Trophoblast cell (in vitro differentiated cells and primary cell): ENCODE measurements around the gene CACNA1C.

Experiments
- DNase-seq, 2 donors: peaks; one replicate each; pipeline ENCODE4 v3.0.0-alpha.2; 2016
- H2AFZ ChIP-seq: 2 replicates; pipeline ENCODE4 v1.6.1; 2013; ENCODE audit warnings: low read length, moderate library complexity, mild to moderate bottlenecking; ENCODE audit not compliant: insufficient read depth, poor library complexity
- H2AK5ac ChIP-seq: 2 replicates; pipeline ENCODE4 v1.6.1; 2013; ENCODE audit warnings: mild to moderate bottlenecking, low read length
- H2BK120ac ChIP-seq: 2 replicates; pipeline ENCODE4 v1.6.1; 2013; ENCODE audit warnings: low read length, mild to moderate bottlenecking, moderate library complexity; ENCODE audit not compliant: insufficient read depth, poor library complexity
- H2BK12ac ChIP-seq: 2 replicates; pipeline ENCODE4 v1.6.1; 2013; ENCODE audit warnings: mild to moderate bottlenecking, low read length, moderate library complexity
- H2BK5ac ChIP-seq: 2 replicates; pipeline ENCODE4 v1.6.1; 2013; ENCODE audit warnings: low read length, low read depth, moderate library complexity, mild to moderate bottlenecking; ENCODE audit not compliant: poor library complexity
- H3K14ac ChIP-seq: 2 replicates; pipeline ENCODE4 v1.6.1; 2013; ENCODE audit warnings: mild to moderate bottlenecking, low read length
- H3K18ac ChIP-seq: 2 replicates; pipeline ENCODE4 v1.6.1; 2013; ENCODE audit warnings: mild to moderate bottlenecking, low read length
- H3K23ac ChIP-seq: 2 replicates; pipeline ENCODE4 v1.6.1; 2013; ENCODE audit warnings: low read length
- H3K27ac ChIP-seq: 2 replicates; pipeline ENCODE4 v1.5.1; 2013; ENCODE audit warnings: low read depth, mild to moderate bottlenecking, inconsistent platforms, low read length, moderate library complexity
- H3K27me3 ChIP-seq: 2 replicates; pipeline ENCODE4 v1.6.1; 2013; ENCODE audit warnings: inconsistent platforms, mild to moderate bottlenecking, low read length, moderate library complexity; ENCODE audit not compliant: insufficient read depth
- H3K36me3 ChIP-seq, 2 experiments: 1 replicate in 1 of 2; 2 replicates in 1 of 2; pipeline ENCODE4 v1.6.1; 2013; ENCODE audit warnings: low read length in 2 of 2, mild to moderate bottlenecking in 2 of 2, moderate library complexity in 1 of 2; ENCODE audit not compliant: insufficient read depth in 2 of 2, control insufficient read depth in 1 of 2
- H3K4ac ChIP-seq: 2 replicates; pipeline ENCODE4 v1.6.1; 2013; ENCODE audit warnings: low read depth, mild to moderate bottlenecking, low read length, moderate library complexity
- H3K4me1 ChIP-seq, 2 experiments: 1 replicate in 1 of 2; 2 replicates in 1 of 2; pipeline ENCODE4 v1.6.1; 2013; ENCODE audit warnings: low read length in 2 of 2, mild to moderate bottlenecking in 2 of 2, moderate library complexity in 1 of 2; ENCODE audit not compliant: insufficient read depth in 2 of 2, control insufficient read depth in 1 of 2
- H3K4me2 ChIP-seq: 2 replicates; pipeline ENCODE4 v1.6.1; 2013; ENCODE audit warnings: inconsistent platforms, mild to moderate bottlenecking, low read length, moderate library complexity
- H3K4me3 ChIP-seq: 2 replicates; pipeline ENCODE4 v1.5.1; 2013; ENCODE audit warnings: mild to moderate bottlenecking, low read depth, low read length, inconsistent platforms
- H3K79me1 ChIP-seq: one replicate; pipeline ENCODE4 v1.6.1; 2013; ENCODE audit warnings: low read length
- H3K79me2 ChIP-seq: 2 replicates; pipeline ENCODE4 v1.6.1; 2013; ENCODE audit warnings: low read length, mild to moderate bottlenecking; ENCODE audit not compliant: control insufficient read depth, insufficient read depth, poor library complexity
- H3K9ac ChIP-seq: 2 replicates; pipeline ENCODE4 v1.6.1; 2013; ENCODE audit warnings: mild to moderate bottlenecking, low read length
- H3K9me3 ChIP-seq: 2 replicates; pipeline ENCODE4 v1.6.1; 2013; ENCODE audit warnings: low read depth, mild to moderate bottlenecking, control low read depth, inconsistent platforms, low read length; ENCODE audit not compliant: insufficient read depth
- H4K12ac ChIP-seq: 2 replicates; pipeline ENCODE4 v1.6.1; 2013; ENCODE audit warnings: low read depth, mild to moderate bottlenecking, low read length, moderate library complexity
- H4K8ac ChIP-seq: 2 replicates; pipeline ENCODE4 v1.6.1; 2013; ENCODE audit warnings: low read depth, mild to moderate bottlenecking, low read length, moderate library complexity
- H4K91ac ChIP-seq: one replicate; pipeline ENCODE4 v1.6.1; 2013; ENCODE audit warnings: low read depth, mild to moderate bottlenecking, low read length, moderate library complexity
- WGBS: extraction: QIAGEN DNeasy Blood & Tissue Kit; methylation state at CpG from one replicate; pipeline ENCODE4 v1.1.7; 2013; ENCODE audit warnings: missing lambda C conversion rate; ENCODE audit not compliant: insufficient read length, insufficient coverage; ENCODE audit errors: extremely low coverage; 5-methylcytosine and 5-hydroxymethylcytosine counted together

Gene CACNA1C

GRCh38 chr12:2649201-2650030, 596.6 kb downstream of the CACNA1C start:
- H3K79me2 ChIP-seq: no peaks in the 10 kb centered on the region
- no peaks in the 10 kb centered on the region for H3K79me1 ChIP-seq
- no peak overlapping the region for H2AK5ac ChIP-seq
- no peak for DNase-seq
- H3K14ac ChIP-seq: no peak overlapping the region
- H2BK12ac ChIP-seq: no peak overlapping the region
- no peak overlapping the region for H3K4me2 ChIP-seq
- H3K9ac ChIP-seq: no peak overlapping the region
- no peak overlapping the region for H4K12ac ChIP-seq
- no peak overlapping the region for H3K18ac ChIP-seq
- H3K4ac ChIP-seq: no peak overlapping the region
- no peak overlapping the region for H2AFZ ChIP-seq
- no peak overlapping the region for H4K91ac ChIP-seq
- no peak overlapping the region for H3K27ac ChIP-seq
- peaks cover 0 to 3% of the 10 kb centered on the region in 2 experiments for H3K36me3 ChIP-seq
- H2BK120ac ChIP-seq: no peak overlapping the region
- no peaks in the 10 kb centered on the region for H3K27me3 ChIP-seq
- no peak overlapping the region for H2BK5ac ChIP-seq
- no peak overlapping the region for H3K4me3 ChIP-seq
- H3K23ac ChIP-seq: no peak overlapping the region
- no peak overlapping the region for H4K8ac ChIP-seq
- no CpG with 5 or more reads among the region's 16 CpGs for WGBS
- H3K4me1 ChIP-seq: peaks cover 3 to 4% of the 10 kb centered on the region in 2 experiments
- H3K9me3 ChIP-seq: no peaks in the 10 kb centered on the region

GRCh38 chr12:2650261-2651067, 597.7 kb downstream of the CACNA1C start:
- Histone ChIP-seq H3K18ac (no peak overlapping the region), H2AK5ac (no peak overlapping the region), H3K14ac (no peak overlapping the region), H3K27ac (no peak overlapping the region), H2BK120ac (no peak overlapping the region), H3K79me2 (no peaks in the 10 kb centered on the region), H4K91ac (no peak overlapping the region), H3K9me3 (no peaks in the 10 kb centered on the region), H3K23ac (no peak overlapping the region), H3K4ac (no peak overlapping the region), H3K79me1 (no peaks in the 10 kb centered on the region), H3K4me3 (no peak overlapping the region), H3K9ac (no peak overlapping the region), H4K8ac (no peak overlapping the region), H2BK5ac (no peak overlapping the region), H2AFZ (no peak overlapping the region), H2BK12ac (no peak overlapping the region), H3K27me3 (no peaks in the 10 kb centered on the region), H3K36me3 (peaks cover 5 to 8% of the 10 kb centered on the region in 2 experiments), H4K12ac (no peak overlapping the region), H3K4me2 (no peak overlapping the region), H3K4me1 (peaks cover 3 to 4% of the 10 kb centered on the region in 2 experiments)
- no CpG with 5 or more reads among the region's 17 CpGs for WGBS
- DNase-seq: peak; percentile 17 to 43

- DNase-seq: no peak
- Histone ChIP-seq H3K79me1 (no peaks in the 10 kb centered on the region), H3K36me3 (peaks cover 6 to 9% of the 10 kb centered on the region in 2 experiments), H3K14ac (no peak overlapping the region), H3K18ac (no peak overlapping the region), H3K4me3 (no peak overlapping the region), H3K79me2 (no peaks in the 10 kb centered on the region), H3K9me3 (no peaks in the 10 kb centered on the region), H4K91ac (no peak overlapping the region), H3K27me3 (no peaks in the 10 kb centered on the region), H3K4me2 (no peak overlapping the region), H4K12ac (no peak overlapping the region), H3K4ac (no peak overlapping the region), H3K9ac (no peak overlapping the region), H2BK5ac (no peak overlapping the region), H3K23ac (no peak overlapping the region), H3K27ac (no peak overlapping the region), H2BK12ac (no peak overlapping the region), H2AK5ac (no peak overlapping the region), H4K8ac (no peak overlapping the region), H2AFZ (no peak overlapping the region), H3K4me1 (peaks cover 3 to 4% of the 10 kb centered on the region in 2 experiments), H2BK120ac (no peak overlapping the region)
- no CpG with 5 or more reads among the region's 32 CpGs for WGBS
These were observed 598.5 kb downstream of the CACNA1C start for GRCh38 chr12:2651068-2651965.

GRCh38 chr12:2652011-2652400, 599.2 kb downstream of the CACNA1C start:
- Histone ChIP-seq H3K4ac (no peak overlapping the region), H3K9ac (no peak overlapping the region), H3K27me3 (no peaks in the 10 kb centered on the region), H3K18ac (no peak overlapping the region), H3K4me2 (no peak overlapping the region), H3K14ac (no peak overlapping the region), H2AK5ac (no peak overlapping the region), H4K8ac (no peak overlapping the region), H4K12ac (no peak overlapping the region), H3K79me2 (no peaks in the 10 kb centered on the region), H3K79me1 (no peaks in the 10 kb centered on the region), H4K91ac (no peak overlapping the region), H3K27ac (no peak overlapping the region), H2BK120ac (no peak overlapping the region), H2BK5ac (no peak overlapping the region), H2BK12ac (no peak overlapping the region), H3K36me3 (peaks cover 6 to 9% of the 10 kb centered on the region in 2 experiments), H3K23ac (no peak overlapping the region), H3K4me1 (peaks cover 3 to 4% of the 10 kb centered on the region in 2 experiments), H2AFZ (no peak overlapping the region), H3K9me3 (no peaks in the 10 kb centered on the region), H3K4me3 (no peak overlapping the region)
- WGBS: no CpG with 5 or more reads among the region's 14 CpGs
- DNase-seq: no peak
